WERI-Rb-1 (cell line): ENCODE data around the gene PGAM2.
A peak's percentile ranks its signal among the peaks of the same experiment; 100 is the strongest.

Experiments
- DNase-seq: peaks from one replicate; pipeline ENCODE4 v3.0.0-alpha.2; 2020
- H3K27ac ChIP-seq: fragments of 250-450 bp; sonication (Bioruptor Pico); 2 replicates; pipeline ENCODE4 v1.5.1; 2020; ENCODE audit warnings: mild to moderate bottlenecking, moderate library complexity
- H3K27me3 ChIP-seq: fragments of 250-450 bp; sonication (Bioruptor Pico); 2 replicates; pipeline ENCODE4 v1.5.1; 2021; ENCODE audit warnings: mild to moderate bottlenecking, low read depth, moderate library complexity; ENCODE audit not compliant: insufficient read depth, severe bottlenecking
- H3K36me3 ChIP-seq: fragments of 250-450 bp; sonication (Bioruptor Pico); 2 replicates; pipeline ENCODE4 v1.5.1; 2020; ENCODE audit warnings: mild to moderate bottlenecking, moderate library complexity
- H3K4me3 ChIP-seq: 2 replicates; pipeline ENCODE4 v1.5.1; 2011; ENCODE audit warnings: low read depth, mild to moderate bottlenecking, control low read depth, low read length
- H3K9me3 ChIP-seq: fragments of 250-450 bp; sonication (Bioruptor Pico); 2 replicates; pipeline ENCODE4 v1.5.1; 2021; ENCODE audit warnings: mild to moderate bottlenecking, moderate library complexity; ENCODE audit not compliant: severe bottlenecking
- CTCF ChIP-seq: IDR thresholded peaks from 2 replicates; pipeline ENCODE4 v1.5.1; 2011; ENCODE audit warnings: low read depth, mild to moderate bottlenecking, control low read depth, inconsistent platforms, low read length

PGAM2 gene

DNA sequence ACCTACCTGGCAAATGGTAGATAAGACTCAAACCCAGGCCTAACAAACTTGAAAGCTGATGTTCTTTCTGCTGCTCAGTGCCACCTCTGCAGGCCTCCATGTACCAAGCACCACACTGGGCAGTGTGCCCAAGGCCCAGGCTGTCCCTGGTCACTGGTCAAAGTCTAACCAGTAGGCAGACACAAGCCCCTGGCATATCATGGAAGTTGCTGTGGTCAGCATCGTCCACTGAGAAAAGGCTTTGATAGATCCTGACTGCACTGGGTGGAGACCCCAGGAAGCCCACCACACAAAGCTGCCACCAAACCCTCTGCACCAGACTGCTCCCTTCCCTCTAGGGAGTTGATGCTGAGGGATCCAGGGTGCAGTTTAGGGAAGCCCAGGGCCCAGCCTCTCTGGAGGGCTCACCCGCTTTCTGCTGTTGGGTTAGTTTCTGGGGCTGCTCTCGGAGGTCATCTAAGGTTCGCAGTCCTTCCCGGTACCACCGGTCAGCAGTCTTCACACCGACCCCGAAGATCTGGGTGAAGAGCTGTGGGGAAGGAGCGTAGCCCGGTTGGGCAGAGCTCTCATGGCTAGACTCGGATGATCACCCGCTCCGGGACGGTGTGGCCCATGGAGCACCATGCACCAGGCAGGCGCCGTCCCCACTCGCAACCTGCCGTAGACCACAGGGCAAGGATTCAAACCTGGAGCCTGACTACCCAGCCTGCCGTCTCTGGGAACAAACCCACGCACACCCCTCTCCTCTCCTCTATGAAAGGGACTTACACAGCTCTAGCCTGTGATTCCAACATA lies 10.9 kb upstream of the PGAM2 start:
- no peak overlapping the region for H3K27ac ChIP-seq
- no peaks in the 10 kb centered on the region for H3K9me3 ChIP-seq
- no peak for TF ChIP-seq CTCF
- H3K36me3 ChIP-seq = peaks cover 58% of the 10 kb centered on the region
- no peaks in the 10 kb centered on the region for H3K27me3 ChIP-seq
- H3K4me3 ChIP-seq = no peak overlapping the region
- no peak for DNase-seq

GRCh38 chr7:44075296-44076075 lies 10.1 kb upstream of the PGAM2 start:
- no peak for TF ChIP-seq CTCF
- Histone ChIP-seq H3K27me3 (no peaks in the 10 kb centered on the region), H3K36me3 (peaks cover 57% of the 10 kb centered on the region), H3K4me3 (no peak overlapping the region), H3K27ac (no peak overlapping the region), H3K9me3 (no peaks in the 10 kb centered on the region)
- no peak for DNase-seq

DNA sequence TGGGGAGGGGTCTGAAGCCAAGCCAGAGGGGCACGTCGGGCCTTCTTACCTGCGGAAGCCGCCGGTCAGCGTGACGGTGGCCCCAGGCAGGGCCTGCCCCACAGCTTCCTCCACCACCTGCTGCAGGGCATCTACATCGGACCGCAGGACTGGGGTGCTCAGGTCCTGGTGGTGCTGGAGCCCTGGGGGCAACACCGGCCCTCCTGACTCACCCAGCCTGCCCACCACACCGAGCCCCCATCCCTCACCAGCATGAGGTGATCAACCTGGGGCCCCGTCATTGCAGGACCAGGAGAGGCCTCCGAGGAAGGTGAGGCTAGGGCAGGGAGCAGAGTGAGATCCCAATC lies 9.0 kb upstream of the PGAM2 start:
- peaks cover 47% of the 10 kb centered on the region for H3K36me3 ChIP-seq
- H3K4me3 ChIP-seq = no peak overlapping the region
- H3K9me3 ChIP-seq = no peaks in the 10 kb centered on the region
- TF ChIP-seq CTCF = no peak
- H3K27ac ChIP-seq = no peak overlapping the region
- H3K27me3 ChIP-seq = no peaks in the 10 kb centered on the region
- DNase-seq = no peak

DNA sequence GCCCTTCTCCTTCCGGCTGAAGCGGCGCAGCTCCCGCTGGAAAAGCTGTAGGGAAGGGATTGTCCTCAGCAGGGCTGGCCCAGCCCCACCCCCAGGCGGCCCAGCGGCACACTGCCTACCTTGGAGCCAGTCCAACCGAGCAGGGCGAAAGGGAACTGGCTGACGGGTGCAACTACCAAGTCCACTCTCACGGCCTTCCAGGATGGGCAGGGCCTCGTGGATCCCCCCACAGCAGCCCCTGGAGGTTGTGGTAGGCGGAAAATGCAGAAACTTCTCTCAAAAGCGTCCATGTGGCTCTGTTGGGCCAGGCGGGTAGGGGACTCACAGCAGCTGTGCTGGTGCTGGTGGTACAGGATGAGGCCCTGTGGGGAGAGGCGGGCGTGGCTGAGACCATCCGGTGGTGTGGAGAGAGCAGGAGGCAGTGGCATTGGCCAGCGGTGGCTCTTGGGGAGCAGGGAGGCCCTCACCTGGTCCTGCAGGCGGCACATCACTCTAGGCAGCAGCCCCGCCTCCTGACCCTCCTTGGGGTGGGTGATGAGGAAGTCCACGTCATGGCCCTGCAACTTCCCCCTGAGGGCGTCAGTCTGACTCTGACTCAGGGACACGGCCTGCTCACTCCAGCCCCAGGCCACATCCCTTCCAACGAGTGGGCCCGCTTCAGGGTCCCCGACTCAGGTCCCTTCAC lies 8.4 kb upstream of the PGAM2 start:
- Histone ChIP-seq H3K36me3 (peaks cover 44% of the 10 kb centered on the region), H3K4me3 (no peak overlapping the region), H3K27me3 (no peaks in the 10 kb centered on the region), H3K27ac (no peak overlapping the region), H3K9me3 (no peaks in the 10 kb centered on the region)
- no peak for DNase-seq
- no peak for TF ChIP-seq CTCF

- Histone ChIP-seq H3K36me3 (peaks cover 32% of the 10 kb centered on the region), H3K27ac (no peak overlapping the region)
- DNase-seq = peak; percentile 76
Measured at GRCh38 chr7:44072364-44073231, 7.2 kb upstream of the PGAM2 start.

More at GRCh38 chr7:44072364-44073231, 7.2 kb upstream of the PGAM2 start:
- H3K27me3 ChIP-seq = no peaks in the 10 kb centered on the region
- no peak overlapping the region for H3K4me3 ChIP-seq
- H3K9me3 ChIP-seq = no peaks in the 10 kb centered on the region
- peak; percentile 82 for TF ChIP-seq CTCF
